HCT116 (cell line): ENCODE data around the gene FHOD1. TPM values are rescaled to one million over a fixed set of nuclear protein-coding genes. Genes with fewer than 3 reads are reported as not detected.

ENCODE experiments used
- ATAC-seq: fragments of 200-7000 bp; cut with Tn5 transposase; 2 replicates; pipeline ENCODE4 v1.9.1; 2020; ENCODE audit warnings: mild to moderate bottlenecking, moderate library complexity
- BruUV-seq: library from RNA; stranded (reverse); fragments of 400-500 nt; replicated peaks from 2 replicates; lab custom pipeline; 2021; lab: Mats Ljungman, UMichigan
- CTCF ChIA-PET: fragments of 300-600 bp; sonication (Branson Sonifier 250); formaldehyde crosslinking; loops from one replicate; lab custom pipeline; 2021; ENCODE audit warnings: antibody characterized with exemption; lab: Charles Lee
- POLR2A ChIA-PET: fragments of 300-600, 350-600 bp; sonication (Branson Sonifier 250); formaldehyde crosslinking; loops from one replicate; lab custom pipeline; 2021; ENCODE audit warnings: antibody characterized with exemption; lab: Charles Lee
- RAD21 ChIA-PET, 2 experiments: fragments of 300-600 bp; sonication (Branson Sonifier 250); formaldehyde crosslinking; loops; one replicate each; lab custom pipeline; 2023; ENCODE audit warnings: low total read pairs in 2 of 2; ENCODE audit not compliant: uncharacterized antibody in 2 of 2, unreplicated experiment in 2 of 2, low non-redundant PET in 1 of 2; lab: Charles Lee
- DNase-seq: peaks from one replicate; pipeline ENCODE4 v3.0.0-alpha.2; 2010; ENCODE audit warnings: low read depth, low spot score
- H2AFZ ChIP-seq: fragments of 200-600 bp; shearing (Covaris generic), sonication (generic); 2 replicates; pipeline ENCODE4 v1.6.1; 2017; ENCODE audit warnings: low read depth, mixed run types, mixed read lengths, antibody characterized with exemption, low read length; ENCODE audit not compliant: poor library complexity, severe bottlenecking
- H3K27ac ChIP-seq: 2 replicates; pipeline ENCODE4 v1.5.1; 2012; ENCODE audit warnings: low read depth, low read length
- H3K27me3 ChIP-seq: fragments of 200-600 bp; sonication (generic); 2 replicates; pipeline ENCODE4 v1.6.1; 2016; ENCODE audit warnings: mixed run types, low read length, mixed read lengths; ENCODE audit not compliant: insufficient read depth
- H3K36me3 ChIP-seq, 2 experiments: fragments of 200-500 bp in 1 of 2; fragments of 200-600 bp in 1 of 2; sonication (Bioruptor generic) in 1 of 2; sonication (generic) in 1 of 2; 2 replicates each; pipeline versions ENCODE4 v1.5.1 to v1.6.1; 2014 to 2016; ENCODE audit warnings: low read length in 2 of 2, inconsistent platforms in 1 of 2, mixed read lengths in 1 of 2, mixed run types in 1 of 2; ENCODE audit not compliant: insufficient read depth in 2 of 2, control insufficient read depth in 1 of 2
- H3K4me1 ChIP-seq, 2 experiments: fragments of 200-600 bp in 1 of 2; sonication (generic) in 1 of 2; 2 replicates each; pipeline versions ENCODE4 v1.5.1 to v1.6.1; 2012 to 2017; ENCODE audit warnings: low read length in 2 of 2, inconsistent platforms in 1 of 2, mild to moderate bottlenecking in 1 of 2, mixed read lengths in 1 of 2, mixed run types in 1 of 2, moderate library complexity in 1 of 2; ENCODE audit not compliant: insufficient read depth in 2 of 2, control insufficient read depth in 1 of 2
- H3K4me2 ChIP-seq: fragments of 200-600 bp; sonication (generic); 2 replicates; pipeline ENCODE4 v1.6.1; 2017; ENCODE audit warnings: mixed run types, low read length, mixed read lengths
- H3K4me3 ChIP-seq, 2 experiments: fragments of 200-600 bp in 1 of 2; sonication (generic) in 1 of 2; replicated peaks in 1 of 2; 2 replicates each; pipeline ENCODE4 v1.5.1; 2011 to 2016; ENCODE audit warnings: low read length in 2 of 2, control low read depth in 1 of 2, low read depth in 1 of 2, mild to moderate bottlenecking in 1 of 2, mixed read lengths in 1 of 2, mixed run types in 1 of 2
- H3K79me2 ChIP-seq: fragments of 200-600 bp; sonication (generic); 2 replicates; pipeline ENCODE4 v1.6.1; 2017; ENCODE audit warnings: mild to moderate bottlenecking, mixed run types, low read length, moderate library complexity, mixed read lengths; ENCODE audit not compliant: insufficient read depth
- H3K9ac ChIP-seq: fragments of 200-600 bp; sonication (generic); 2 replicates; pipeline ENCODE4 v1.6.1; 2016; ENCODE audit warnings: low read length, mixed read lengths
- H3K9me2 ChIP-seq: fragments of 200-600 bp; sonication (generic), shearing (Covaris generic); 2 replicates; pipeline ENCODE4 v1.6.1; 2017; ENCODE audit warnings: mixed run types, mild to moderate bottlenecking, moderate library complexity; ENCODE audit not compliant: insufficient read depth
- H3K9me3 ChIP-seq, 2 experiments: fragments of 200-500 bp in 1 of 2; fragments of 200-600 bp in 1 of 2; sonication (Bioruptor generic) in 1 of 2; sonication (generic) in 1 of 2; 2 replicates each; pipeline ENCODE4 v1.6.1; 2014 to 2017; ENCODE audit warnings: low read length in 2 of 2, mixed read lengths in 2 of 2, inconsistent platforms in 1 of 2, low read depth in 1 of 2, mild to moderate bottlenecking in 1 of 2, mixed run types in 1 of 2, moderate library complexity in 1 of 2; ENCODE audit not compliant: control insufficient read depth in 1 of 2, insufficient read depth in 1 of 2
- H4K20me1 ChIP-seq: fragments of 200-600 bp; sonication (generic), shearing (Covaris generic); 2 replicates; pipeline ENCODE4 v1.6.1; 2017; ENCODE audit warnings: mixed run types, mild to moderate bottlenecking, moderate library complexity; ENCODE audit not compliant: insufficient read depth
- EGR1 ChIP-seq: IDR thresholded peaks from 2 replicates; pipeline ENCODE4 v1.6.1; 2012; ENCODE audit warnings: low read depth
- EZH2 ChIP-seq: fragments of 200-600 bp; sonication (generic); IDR thresholded peaks from 2 replicates; pipeline ENCODE4 v1.6.1; 2017; ENCODE audit warnings: antibody characterized with exemption, mixed run types
- EZH2phosphoT487 ChIP-seq: fragments of 200-600 bp; IDR thresholded peaks from 2 replicates; pipeline ENCODE4 v1.6.1; 2018; ENCODE audit warnings: antibody characterized with exemption, borderline replicate concordance
- JUND ChIP-seq: IDR thresholded peaks from 2 replicates; pipeline ENCODE4 v1.6.1; 2012
- MAX ChIP-seq: IDR thresholded peaks from 2 replicates; pipeline ENCODE4 v1.6.1; 2012
- RAD21 ChIP-seq: IDR thresholded peaks from 2 replicates; pipeline ENCODE4 v1.6.1; 2012; ENCODE audit warnings: low read depth, mild to moderate bottlenecking
- REST ChIP-seq: IDR thresholded peaks from 2 replicates; pipeline ENCODE4 v1.6.1; 2012; ENCODE audit warnings: low read depth
- SP1 ChIP-seq: IDR thresholded peaks from 2 replicates; pipeline ENCODE4 v1.6.1; 2012; ENCODE audit warnings: low read depth
- YY1 ChIP-seq: IDR thresholded peaks from 2 replicates; pipeline ENCODE4 v1.6.1; 2011; ENCODE audit warnings: low read length, low read depth, moderate library complexity, mild to moderate bottlenecking; ENCODE audit not compliant: insufficient replicate concordance; ENCODE audit errors: extremely low read depth
- ZNF274 ChIP-seq: fragments of 200-500 bp; sonication (Bioruptor generic); IDR thresholded peaks from 2 replicates; pipeline ENCODE4 v1.6.1; 2014; ENCODE audit warnings: mild to moderate bottlenecking, low read depth, low read length, inconsistent platforms
- intact Hi-C: fragments of 100-400 bp; cut with micrococcal nuclease; formaldehyde crosslinking; loops from 2 replicates; pipeline ENCODE4 v1.10.0; 2022
- total RNA-seq: library from RNA; stranded (reverse); gene quantifications from one replicate; pipeline ENCODE4 v1.2.1, GENCODE V29; 2021; ENCODE audit not compliant: unreplicated experiment

The FHOD1 gene
- total RNA-seq, 1 experiment from 2014 or later = 69.2 TPM

- intact Hi-C loops = no loop called here
- no peak for TF ChIP-seq REST
- TF ChIP-seq EZH2phosphoT487 = no peak
- no peak for TF ChIP-seq RAD21
- TF ChIP-seq MAX = no peak
- no peak for TF ChIP-seq YY1
- TF ChIP-seq JUND = no peak
- no peak for TF ChIP-seq EZH2
- no peak for TF ChIP-seq SP1
- no peak for TF ChIP-seq ZNF274
- no peak for TF ChIP-seq EGR1
- BruUV-seq = no TSS peak
- ChIA-PET POLR2A (no interaction called here), RAD21 (no interaction called here), CTCF (no interaction called here)
- Histone ChIP-seq H3K36me3 (no peaks in the 10 kb centered on the region), H3K4me2 (no peak overlapping the region), H3K4me3 (no peak overlapping the region), H2AFZ (no peak overlapping the region), H3K27ac (no peak overlapping the region), H3K27me3 (no peaks in the 10 kb centered on the region), H3K9ac (no peak overlapping the region), H3K4me1 (peaks cover 10 to 24% of the 10 kb centered on the region in 2 experiments), H3K9me3 (no peaks in the 10 kb centered on the region), H3K9me2 (no peaks in the 10 kb centered on the region), H3K79me2 (no peaks in the 10 kb centered on the region), H4K20me1 (no peaks in the 10 kb centered on the region)
- no peak for ATAC-seq
- DNase-seq = no peak
Observed at GRCh38 chr16:67294171-67294757, 47.0 kb upstream of the FHOD1 start.
